Left ventricle myocardium inferior (tissue), 1 donor: Measurements from ENCODE around the gene NUBP1. TPM values are rescaled to one million over a fixed set of nuclear protein-coding genes. Genes with fewer than 3 reads are reported as not detected.
A peak's percentile ranks its signal among the peaks of the same experiment; 100 is the strongest.
"Not testable (repeated sequence)": the region's sequence is repeated elsewhere in the genome, so short reads cannot be mapped to it uniquely, and the experiment has no call there.

Experiments used
- DNase-seq: peaks from one replicate; pipeline ENCODE4 v3.0.0-alpha.2; 2020
- H3K27ac ChIP-seq: fragments of 200-600 bp; replicated peaks from 2 replicates; pipeline ENCODE4 v1.8.0; 2021
- H3K27me3 ChIP-seq: fragments of 200-600 bp; 2 replicates; pipeline ENCODE4 v1.8.0; 2021; ENCODE audit warnings: low read depth
- H3K36me3 ChIP-seq: fragments of 200-600 bp; 2 replicates; pipeline ENCODE4 v1.8.0; 2021
- H3K4me1 ChIP-seq: fragments of 200-600 bp; 2 replicates; pipeline ENCODE4 v1.8.0; 2021
- H3K4me3 ChIP-seq: fragments of 200-600 bp; 2 replicates; pipeline ENCODE4 v1.8.0; 2021; ENCODE audit warnings: mild to moderate bottlenecking, moderate library complexity
- H3K9me3 ChIP-seq: fragments of 200-600 bp; replicated peaks from 2 replicates; pipeline ENCODE4 v1.8.0; 2021
- intact Hi-C: fragments of 100-400 bp; cut with micrococcal nuclease; formaldehyde crosslinking; loops from one replicate; pipeline ENCODE4 v1.11.0; 2022
- total RNA-seq: library from RNA; stranded (reverse); fragmentation: NEBNext Ultra II Directional; extraction: Animal tissue kit (Norgen Biotek cat#: 25700); gene quantifications from one replicate; pipeline ENCODE4 v1.2.1, GENCODE V29; 2021
- TF ChIP-seq, protein P1 (sequence below): fragments of 200-600 bp; IDR thresholded peaks from 2 replicates; pipeline ENCODE4 v1.8.0; 2021; ENCODE audit warnings: antibody characterized with exemption, mild to moderate bottlenecking, borderline replicate concordance
- donor health status: DM: no; HTN: yes; CAD: no; lungs with severe emphysema.

The NUBP1 gene
- total RNA-seq, 1 donor from 2014 or later = 50.6 TPM

DNA sequence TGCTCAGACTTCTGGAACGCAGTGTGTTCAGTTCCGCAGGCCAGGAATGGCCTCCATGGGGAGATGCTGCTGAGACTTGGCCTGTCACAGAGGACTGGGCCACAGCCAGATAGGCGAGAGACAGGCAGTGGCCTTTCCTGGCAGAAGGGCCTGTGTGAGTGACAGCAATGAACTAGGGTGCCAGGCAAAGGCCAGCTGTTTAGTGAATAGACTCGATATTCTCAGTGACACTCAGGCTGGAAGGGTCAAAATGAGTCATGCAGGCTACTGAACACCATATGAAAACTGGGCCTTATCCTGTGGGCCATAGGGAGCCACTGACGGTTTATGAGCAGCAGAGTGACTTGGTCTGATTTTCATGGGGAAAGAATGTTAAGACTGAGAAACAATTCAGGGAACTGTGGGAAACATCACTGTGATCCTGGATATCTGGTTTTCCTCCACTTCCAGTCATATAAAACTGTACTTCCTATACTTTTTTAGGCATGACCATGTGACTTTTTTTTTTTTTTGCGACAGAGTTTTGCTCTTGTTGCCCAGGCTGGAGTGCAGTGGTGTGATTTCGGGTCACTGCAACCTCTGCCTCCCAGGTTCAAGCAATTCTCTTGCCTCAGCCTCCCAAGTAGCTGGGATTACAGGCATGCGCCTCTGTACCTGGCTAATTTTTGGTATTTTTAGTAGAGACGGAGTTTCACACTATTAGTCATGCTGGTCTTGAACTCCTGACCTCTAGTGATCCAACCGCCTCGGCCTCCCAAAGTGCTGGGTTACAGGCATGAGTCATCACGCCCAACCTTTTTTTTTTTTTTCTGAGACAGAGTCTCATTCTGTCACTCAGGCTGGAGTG, 5.2 kb upstream of the NUBP1 start:
- Histone ChIP-seq H3K9me3 (peaks cover 3% of the 10 kb centered on the region), H3K4me1 (peaks cover 37% of the 10 kb centered on the region), H3K27ac (peak overlapping the region; percentile 87), H3K27me3 (no peaks in the 10 kb centered on the region), H3K4me3 (no peak overlapping the region), H3K36me3 (no peaks in the 10 kb centered on the region)
- intact Hi-C loops = loop anchor here (5.0 kb wide), 1 partner anchor 226 kb away; no protein-coding TSS in a partner anchor
- DNase-seq = peak; percentile 87
- TF ChIP-seq, protein P1, sequence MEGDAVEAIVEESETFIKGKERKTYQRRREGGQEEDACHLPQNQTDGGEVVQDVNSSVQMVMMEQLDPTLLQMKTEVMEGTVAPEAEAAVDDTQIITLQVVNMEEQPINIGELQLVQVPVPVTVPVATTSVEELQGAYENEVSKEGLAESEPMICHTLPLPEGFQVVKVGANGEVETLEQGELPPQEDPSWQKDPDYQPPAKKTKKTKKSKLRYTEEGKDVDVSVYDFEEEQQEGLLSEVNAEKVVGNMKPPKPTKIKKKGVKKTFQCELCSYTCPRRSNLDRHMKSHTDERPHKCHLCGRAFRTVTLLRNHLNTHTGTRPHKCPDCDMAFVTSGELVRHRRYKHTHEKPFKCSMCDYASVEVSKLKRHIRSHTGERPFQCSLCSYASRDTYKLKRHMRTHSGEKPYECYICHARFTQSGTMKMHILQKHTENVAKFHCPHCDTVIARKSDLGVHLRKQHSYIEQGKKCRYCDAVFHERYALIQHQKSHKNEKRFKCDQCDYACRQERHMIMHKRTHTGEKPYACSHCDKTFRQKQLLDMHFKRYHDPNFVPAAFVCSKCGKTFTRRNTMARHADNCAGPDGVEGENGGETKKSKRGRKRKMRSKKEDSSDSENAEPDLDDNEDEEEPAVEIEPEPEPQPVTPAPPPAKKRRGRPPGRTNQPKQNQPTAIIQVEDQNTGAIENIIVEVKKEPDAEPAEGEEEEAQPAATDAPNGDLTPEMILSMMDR = no peak

GRCh38 chr16:10740000-10740844, 3.4 kb upstream of the NUBP1 start:
- Histone ChIP-seq H3K27ac (no peak overlapping the region), H3K4me1 (peaks cover 47% of the 10 kb centered on the region), H3K27me3 (no peaks in the 10 kb centered on the region), H3K9me3 (no peaks in the 10 kb centered on the region), H3K4me3 (no peak overlapping the region), H3K36me3 (no peaks in the 10 kb centered on the region)
- TF ChIP-seq, protein P1 = no peak
- no peak for DNase-seq
- intact Hi-C loops = loop anchor here (5.0 to 10.0 kb wide), 2 partner anchors 175 to 228 kb away; no protein-coding TSS in a partner anchor

GRCh38 chr16:10740845-10741208, 2.8 kb upstream of the NUBP1 start:
- intact Hi-C loops = loop anchor here (10.0 kb wide), 1 partner anchor 174 kb away; no protein-coding TSS in a partner anchor
- H3K36me3 ChIP-seq = no peaks in the 10 kb centered on the region
- no peaks in the 10 kb centered on the region for H3K27me3 ChIP-seq
- TF ChIP-seq, protein P1 = no peak
- H3K27ac ChIP-seq = no peak overlapping the region
- H3K4me3 ChIP-seq = no peak overlapping the region
- no peaks in the 10 kb centered on the region for H3K9me3 ChIP-seq
- DNase-seq = no peak
- H3K4me1 ChIP-seq = peaks cover 53% of the 10 kb centered on the region

- H3K27ac ChIP-seq = peak overlapping the region; percentile 99
- intact Hi-C loops = loop anchor here (10.0 kb wide), 1 partner anchor 174 kb away; no protein-coding TSS in a partner anchor
- not testable (repeated sequence) for H3K27me3 ChIP-seq, H3K9me3 ChIP-seq, H3K36me3 ChIP-seq, H3K4me3 ChIP-seq, DNase-seq
- H3K4me1 ChIP-seq = peaks cover 57% of the 10 kb centered on the region
Observed at GRCh38 chr16:10741249-10741648, 2.4 kb upstream of the NUBP1 start.

- Histone ChIP-seq H3K27ac (peak overlapping the region; percentile 99), H3K4me3 (no peak overlapping the region), H3K9me3 (no peaks in the 10 kb centered on the region), H3K36me3 (peaks cover 4% of the 10 kb centered on the region), H3K4me1 (peaks cover 62% of the 10 kb centered on the region), H3K27me3 (no peaks in the 10 kb centered on the region)
- TF ChIP-seq, protein P1 = no peak
- intact Hi-C loops = loop anchor here (10.0 kb wide), 1 partner anchor 173 kb away; no protein-coding TSS in a partner anchor
- DNase-seq = peak; percentile 76
Observed at GRCh38 chr16:10741844-10742243, 1.8 kb upstream of the NUBP1 start.
